ENCODE data around the gene RAB9A. TPM values are rescaled to one million over a fixed set of nuclear protein-coding genes. Genes with fewer than 3 reads are reported as not detected.

RAB9A gene
- total RNA-seq, 1 donor from 2014 or later: 9.4 TPM

Other genes with a start within 250 kb of the RAB9A start
- gene EGFL6, start 119.5 kb upstream of the RAB9A start, total RNA-seq: 2.0 and 2.5 TPM in 2 replicates
- 3.9 and 5.0 TPM in 2 replicates for gene TCEANC, start 36.0 kb upstream of the RAB9A start, total RNA-seq
- gene TRAPPC2, start 45.5 kb downstream of the RAB9A start, total RNA-seq: 16.4 and 16.5 TPM in 2 replicates
- 21.9 and 22.0 TPM in 2 replicates for gene OFD1, start 45.6 kb downstream of the RAB9A start, total RNA-seq
- gene GPM6B, start 128.0 kb downstream of the RAB9A start, total RNA-seq: not detected in 2 replicates